WERI-Rb-1 (cell line): Measurements from ENCODE around the gene HNRNPA1L2.

Experiments
- DNase-seq: peaks from one replicate; pipeline ENCODE4 v3.0.0-alpha.2; 2020
- H3K27ac ChIP-seq: fragments of 250-450 bp; sonication (Bioruptor Pico); 2 replicates; pipeline ENCODE4 v1.5.1; 2020; ENCODE audit warnings: mild to moderate bottlenecking, moderate library complexity
- H3K27me3 ChIP-seq: fragments of 250-450 bp; sonication (Bioruptor Pico); 2 replicates; pipeline ENCODE4 v1.5.1; 2021; ENCODE audit warnings: mild to moderate bottlenecking, low read depth, moderate library complexity; ENCODE audit not compliant: insufficient read depth, severe bottlenecking
- H3K36me3 ChIP-seq: fragments of 250-450 bp; sonication (Bioruptor Pico); 2 replicates; pipeline ENCODE4 v1.5.1; 2020; ENCODE audit warnings: mild to moderate bottlenecking, moderate library complexity
- H3K4me3 ChIP-seq: 2 replicates; pipeline ENCODE4 v1.5.1; 2011; ENCODE audit warnings: low read depth, mild to moderate bottlenecking, control low read depth, low read length
- H3K9me3 ChIP-seq: fragments of 250-450 bp; sonication (Bioruptor Pico); 2 replicates; pipeline ENCODE4 v1.5.1; 2021; ENCODE audit warnings: mild to moderate bottlenecking, moderate library complexity; ENCODE audit not compliant: severe bottlenecking
- TF ChIP-seq, protein P1 (sequence below): IDR thresholded peaks from 2 replicates; pipeline ENCODE4 v1.5.1; 2011; ENCODE audit warnings: low read depth, mild to moderate bottlenecking, control low read depth, inconsistent platforms, low read length

The HNRNPA1L2 gene

DNA sequence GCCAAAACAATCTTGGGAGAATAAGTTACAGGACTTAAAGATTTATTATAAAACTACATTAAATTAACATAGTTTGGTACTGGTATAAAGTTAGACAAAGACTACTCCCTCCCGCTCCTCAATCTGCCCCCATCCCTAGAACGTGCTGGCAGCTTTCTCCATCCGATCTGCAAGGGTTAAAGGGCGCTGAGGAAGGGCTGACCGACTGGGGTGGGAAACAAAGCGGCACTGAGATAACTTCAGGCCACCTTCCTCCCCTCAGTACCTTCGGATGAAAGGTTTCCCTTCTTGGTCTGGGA lies 9.6 kb downstream of the HNRNPA1L2 start:
- H3K4me3 ChIP-seq, result peak overlapping the region; percentile 82
- H3K27ac ChIP-seq, result peak overlapping the region; percentile 94
- no peaks in the 10 kb centered on the region for H3K9me3 ChIP-seq
- no peak for DNase-seq
- H3K27me3 ChIP-seq, result no peaks in the 10 kb centered on the region
- peaks cover 3% of the 10 kb centered on the region; the same call in 1 of the 2 replicates for H3K36me3 ChIP-seq
- TF ChIP-seq, protein P1, sequence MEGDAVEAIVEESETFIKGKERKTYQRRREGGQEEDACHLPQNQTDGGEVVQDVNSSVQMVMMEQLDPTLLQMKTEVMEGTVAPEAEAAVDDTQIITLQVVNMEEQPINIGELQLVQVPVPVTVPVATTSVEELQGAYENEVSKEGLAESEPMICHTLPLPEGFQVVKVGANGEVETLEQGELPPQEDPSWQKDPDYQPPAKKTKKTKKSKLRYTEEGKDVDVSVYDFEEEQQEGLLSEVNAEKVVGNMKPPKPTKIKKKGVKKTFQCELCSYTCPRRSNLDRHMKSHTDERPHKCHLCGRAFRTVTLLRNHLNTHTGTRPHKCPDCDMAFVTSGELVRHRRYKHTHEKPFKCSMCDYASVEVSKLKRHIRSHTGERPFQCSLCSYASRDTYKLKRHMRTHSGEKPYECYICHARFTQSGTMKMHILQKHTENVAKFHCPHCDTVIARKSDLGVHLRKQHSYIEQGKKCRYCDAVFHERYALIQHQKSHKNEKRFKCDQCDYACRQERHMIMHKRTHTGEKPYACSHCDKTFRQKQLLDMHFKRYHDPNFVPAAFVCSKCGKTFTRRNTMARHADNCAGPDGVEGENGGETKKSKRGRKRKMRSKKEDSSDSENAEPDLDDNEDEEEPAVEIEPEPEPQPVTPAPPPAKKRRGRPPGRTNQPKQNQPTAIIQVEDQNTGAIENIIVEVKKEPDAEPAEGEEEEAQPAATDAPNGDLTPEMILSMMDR, result no peak

DNA sequence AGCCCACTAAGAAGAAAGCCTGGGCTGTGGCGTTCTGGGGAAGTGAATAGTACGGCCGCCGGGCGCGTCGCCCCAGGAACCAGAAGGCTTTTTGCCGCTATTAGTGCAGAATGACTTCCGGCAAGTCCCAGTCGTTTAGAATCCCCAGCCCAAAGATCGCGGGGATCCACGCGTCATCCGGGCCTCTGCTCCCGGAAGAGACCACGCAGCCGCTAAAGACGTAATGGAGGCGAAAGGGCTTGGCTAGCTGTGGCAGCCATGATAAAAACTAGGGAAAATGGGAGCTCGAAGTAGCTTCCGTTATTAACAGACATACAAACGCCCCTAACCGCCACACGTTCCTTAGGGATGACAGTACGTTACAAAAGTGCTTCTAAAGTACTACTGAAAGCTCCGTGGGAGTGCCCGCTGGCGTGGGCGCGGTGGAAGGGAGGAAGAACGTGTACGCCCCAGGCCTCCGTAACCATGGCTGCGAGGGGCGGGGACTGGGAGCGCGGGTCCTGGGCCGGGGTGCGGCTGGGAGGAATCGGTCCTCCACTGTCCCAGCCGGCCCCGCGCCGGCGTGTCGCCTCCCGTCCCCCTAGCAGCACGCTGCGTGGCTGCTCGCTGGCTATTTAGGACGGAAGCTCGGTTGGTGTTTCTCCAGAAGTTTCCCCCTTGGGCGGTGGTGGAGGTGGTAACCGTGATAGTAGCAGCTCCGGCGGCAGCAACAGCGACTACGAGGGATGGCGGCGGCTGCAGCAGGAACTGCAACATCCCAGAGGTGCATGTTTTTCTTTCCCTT lies 10.2 kb downstream of the HNRNPA1L2 start, which contains the start of gene SUGT1:
TSS of gene SUGT1 (plus strand) at position 641 of the 784 bp plus-strand sequence. CDS start at position 726, 85 bp downstream.
- DNase-seq, result peak; percentile 92
- Histone ChIP-seq H3K9me3 (no peaks in the 10 kb centered on the region), H3K4me3 (peak within 1 kb of the TSS; percentile 82), H3K27ac (peak within 1 kb of the TSS; percentile 94), H3K36me3 (peaks cover 3% of the 10 kb centered on the region; the same call in 1 of the 2 replicates), H3K27me3 (no peaks in the 10 kb centered on the region)
- TF ChIP-seq, protein P1, result peak; percentile 56

DNA sequence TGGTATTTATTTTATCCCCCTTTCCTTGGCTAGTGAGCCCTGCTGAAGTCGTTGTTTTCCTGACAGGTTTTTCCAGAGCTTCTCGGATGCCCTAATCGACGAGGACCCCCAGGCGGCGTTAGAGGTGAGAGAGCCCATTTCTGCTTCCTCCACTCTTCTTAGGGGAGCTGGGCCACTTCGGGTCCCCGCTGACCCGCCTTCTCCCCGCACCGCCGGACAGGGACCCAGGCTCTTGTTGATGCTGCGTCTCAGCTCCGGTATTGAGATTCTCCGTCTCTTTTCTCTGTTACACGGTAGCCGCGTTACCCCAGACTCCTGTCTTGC lies 10.7 kb downstream of the HNRNPA1L2 start:
- Histone ChIP-seq H3K27me3 (no peaks in the 10 kb centered on the region), H3K9me3 (no peaks in the 10 kb centered on the region), H3K36me3 (peaks cover 3% of the 10 kb centered on the region; the same call in 1 of the 2 replicates), H3K4me3 (peak overlapping the region; percentile 82), H3K27ac (peak overlapping the region; percentile 68)
- TF ChIP-seq, protein P1, result no peak
- DNase-seq, result no peak

DNA sequence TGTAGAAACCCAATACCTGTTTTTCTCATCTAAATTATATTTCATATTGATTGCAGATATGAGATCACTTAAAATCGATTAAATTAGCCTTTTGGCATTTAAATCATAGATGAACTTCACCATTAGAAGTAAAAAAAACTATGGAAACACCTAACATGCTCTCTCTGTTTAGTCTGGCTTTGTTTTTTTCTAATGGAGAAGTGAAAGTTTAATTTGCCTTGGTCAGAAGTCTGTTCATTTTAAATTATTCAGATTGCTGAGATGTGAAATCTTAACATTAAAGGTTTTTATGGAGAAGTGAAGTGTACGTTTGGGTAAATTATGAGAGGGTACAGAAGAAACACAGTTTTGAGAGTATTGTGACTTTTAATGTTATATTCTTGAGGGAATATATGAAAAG lies 17.1 kb downstream of the HNRNPA1L2 start:
- Histone ChIP-seq H3K9me3 (no peaks in the 10 kb centered on the region), H3K27me3 (no peaks in the 10 kb centered on the region), H3K27ac (no peak overlapping the region), H3K4me3 (no peak overlapping the region), H3K36me3 (no peaks in the 10 kb centered on the region)
- no peak for DNase-seq
- TF ChIP-seq, protein P1, result no peak

DNA sequence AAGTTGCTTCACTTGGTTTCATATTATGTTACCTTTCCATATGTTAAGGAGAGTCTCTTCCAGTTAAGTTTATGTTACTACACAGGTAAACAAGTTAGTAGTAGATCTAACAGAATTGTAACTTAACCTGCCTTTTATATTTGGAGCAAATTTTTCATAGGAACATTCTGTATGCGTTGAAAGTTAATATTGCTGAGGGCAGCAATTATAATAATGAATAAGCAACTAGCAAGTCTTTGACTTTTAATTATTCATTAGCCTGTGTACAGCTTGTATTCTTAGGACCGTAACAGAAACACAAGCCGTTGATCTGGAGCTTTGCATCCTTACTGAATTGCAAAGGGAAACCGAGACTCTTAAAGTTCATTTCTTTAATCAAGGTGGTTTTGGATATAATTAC lies 22.0 kb downstream of the HNRNPA1L2 start:
- no peaks in the 10 kb centered on the region; the same call in 1 of the 2 replicates for H3K36me3 ChIP-seq

More for the DNA sequence above, 22.0 kb downstream of the HNRNPA1L2 start:
- Histone ChIP-seq H3K4me3 (no peak overlapping the region), H3K27me3 (no peaks in the 10 kb centered on the region), H3K9me3 (no peaks in the 10 kb centered on the region), H3K27ac (no peak overlapping the region)
- no peak for DNase-seq
- TF ChIP-seq, protein P1, result no peak
